ENCODE results near the gene ZNF562. TPM values are rescaled to one million over a fixed set of nuclear protein-coding genes. Genes with fewer than 3 reads are reported as not detected.
"Not testable (repeated sequence)": the region's sequence is repeated elsewhere in the genome, so short reads cannot be mapped to it uniquely, and the experiment has no call there.

ZNF562 gene
- total and polyA plus RNA-seq, 9 donors: 10.7 to 41.8 (median 15.8) TPM

DNA sequence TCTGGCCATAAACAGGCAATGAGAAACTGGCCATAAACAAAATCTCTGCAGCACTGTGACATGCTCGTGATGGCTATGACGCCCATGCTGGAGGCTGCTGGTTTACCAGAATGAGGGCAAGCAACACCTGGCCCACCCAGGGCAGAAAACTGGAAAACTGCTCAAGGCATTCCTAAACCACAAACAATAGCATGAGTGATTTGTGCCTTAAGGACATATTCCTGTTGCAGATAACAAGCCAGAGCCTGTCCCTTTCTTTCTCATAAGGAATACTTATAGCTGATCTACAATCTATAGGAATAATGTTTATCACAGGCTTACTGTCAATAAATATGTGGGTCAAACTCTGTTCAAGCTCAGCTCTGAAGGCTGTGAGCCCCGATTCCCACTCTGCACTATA is 23.4 kb downstream of the ZNF562 start:
- not testable (repeated sequence) for H3K4me1 ChIP-seq (ENCODE audit: control insufficient read depth, insufficient read depth, low read length); H3K27ac ChIP-seq (ENCODE audit: low read length); H3K27me3 ChIP-seq (ENCODE audit: control insufficient read depth, insufficient read depth, low read length); DNase-seq; H3K4me3 ChIP-seq (ENCODE audit: low read length)
- Histone ChIP-seq H3K36me3 (ENCODE audit: control insufficient read depth, insufficient read depth, low read length) (peaks cover 68% of the 10 kb centered on the region), H3K9me3 (replicated peaks; ENCODE audit: control insufficient read depth, low read depth, low read length) (peaks cover 46% of the 10 kb centered on the region)
- WGBS (ENCODE audit: insufficient coverage): no CpG with 5 or more reads among the region's 3 CpGs

DNA sequence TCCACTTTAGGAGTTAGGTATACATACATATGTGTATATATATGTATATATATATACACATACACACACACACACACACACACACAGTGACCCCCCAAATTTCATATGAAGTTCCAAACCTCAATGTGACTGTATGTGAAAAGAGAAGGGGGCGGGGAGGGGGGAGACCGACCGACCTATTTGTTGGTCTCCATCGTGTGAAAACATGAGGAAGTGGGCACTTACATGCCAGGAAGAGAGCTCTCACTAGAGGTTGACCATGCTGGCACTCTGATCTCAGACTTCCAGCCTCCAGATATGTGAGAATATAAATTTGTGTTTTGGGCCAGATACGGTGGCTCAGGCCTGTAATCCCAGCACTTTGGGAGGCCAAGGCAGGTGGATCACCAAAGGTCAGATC is 24.6 kb downstream of the ZNF562 start:
- peaks cover 44% of the 10 kb centered on the region for H3K9me3 ChIP-seq (replicated peaks; ENCODE audit: control insufficient read depth, low read depth, low read length)
- H3K36me3 ChIP-seq (ENCODE audit: control insufficient read depth, insufficient read depth, low read length): peaks cover 57% of the 10 kb centered on the region
- WGBS (ENCODE audit: insufficient coverage): 95% methylated on average over 4 of the region's 5 CpGs
- no peak for DNase-seq
- no peak overlapping the region for H3K27ac ChIP-seq (ENCODE audit: low read length)
- H3K4me1 ChIP-seq (ENCODE audit: control insufficient read depth, insufficient read depth, low read length): no peaks in the 10 kb centered on the region
- H3K4me3 ChIP-seq (ENCODE audit: low read length): no peak overlapping the region
- H3K27me3 ChIP-seq (ENCODE audit: control insufficient read depth, insufficient read depth, low read length): no peaks in the 10 kb centered on the region

- Histone ChIP-seq H3K27ac (ENCODE audit: low read length) (no peak overlapping the region), H3K4me1 (ENCODE audit: control insufficient read depth, insufficient read depth, low read length) (no peaks in the 10 kb centered on the region), H3K27me3 (ENCODE audit: control insufficient read depth, insufficient read depth, low read length) (no peaks in the 10 kb centered on the region), H3K36me3 (ENCODE audit: control insufficient read depth, insufficient read depth, low read length) (peaks cover 35% of the 10 kb centered on the region), H3K4me3 (ENCODE audit: low read length) (no peak overlapping the region), H3K9me3 (replicated peaks; ENCODE audit: control insufficient read depth, low read depth, low read length) (peaks cover 2% of the 10 kb centered on the region)
- no CpG with 5 or more reads among the region's 1 CpG for WGBS (ENCODE audit: insufficient coverage)
- no peak for DNase-seq
Observed at GRCh38 chr19:9645472-9645871, 29.4 kb downstream of the ZNF562 start.

- peaks cover 36% of the 10 kb centered on the region for H3K36me3 ChIP-seq (ENCODE audit: control insufficient read depth, insufficient read depth, low read length)
- no peak for DNase-seq
- WGBS (ENCODE audit: insufficient coverage): 65% methylated on average over 3 of the region's 4 CpGs
- no peak overlapping the region for H3K27ac ChIP-seq (ENCODE audit: low read length)
- H3K9me3 ChIP-seq (replicated peaks; ENCODE audit: control insufficient read depth, low read depth, low read length): no peaks in the 10 kb centered on the region
- no peaks in the 10 kb centered on the region for H3K4me1 ChIP-seq (ENCODE audit: control insufficient read depth, insufficient read depth, low read length)
- no peak overlapping the region for H3K4me3 ChIP-seq (ENCODE audit: low read length)
- H3K27me3 ChIP-seq (ENCODE audit: control insufficient read depth, insufficient read depth, low read length): no peaks in the 10 kb centered on the region
Observed at GRCh38 chr19:9644472-9644871, 30.4 kb downstream of the ZNF562 start.

DNA sequence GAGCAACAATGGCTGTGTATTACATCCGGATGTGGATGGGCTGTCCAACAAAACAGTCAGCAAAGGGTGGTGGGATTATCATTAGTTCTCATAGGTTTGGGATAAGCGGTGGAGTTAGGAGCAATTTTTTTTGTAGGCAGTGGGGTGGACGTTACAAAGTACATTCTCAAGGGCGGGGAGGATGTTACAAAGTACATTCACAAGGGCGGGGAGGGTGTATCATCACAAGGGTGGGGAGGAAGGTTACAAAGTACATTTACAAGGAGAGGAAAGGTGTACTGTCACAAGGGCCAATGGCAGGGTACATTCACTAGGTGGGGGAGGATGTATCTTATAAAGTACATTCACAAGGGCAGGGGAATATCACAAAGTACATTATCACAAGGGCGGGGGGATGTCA is 33.1 kb downstream of the ZNF562 start:
- Histone ChIP-seq H3K36me3 (ENCODE audit: control insufficient read depth, insufficient read depth, low read length) (peaks cover 31% of the 10 kb centered on the region), H3K4me3 (ENCODE audit: low read length) (no peak overlapping the region), H3K9me3 (replicated peaks; ENCODE audit: control insufficient read depth, low read depth, low read length) (no peaks in the 10 kb centered on the region), H3K4me1 (ENCODE audit: control insufficient read depth, insufficient read depth, low read length) (no peaks in the 10 kb centered on the region), H3K27ac (ENCODE audit: low read length) (no peak overlapping the region), H3K27me3 (ENCODE audit: control insufficient read depth, insufficient read depth, low read length) (no peaks in the 10 kb centered on the region)
- DNase-seq: no peak
- WGBS (ENCODE audit: insufficient coverage): 95% methylated on average over 5 of the region's 6 CpGs

GRCh38 chr19:9640956-9641355 is 33.9 kb downstream of the ZNF562 start:
- peaks cover 35% of the 10 kb centered on the region for H3K36me3 ChIP-seq (ENCODE audit: control insufficient read depth, insufficient read depth, low read length)
- 40% methylated on average over 1 of the region's 1 CpG for WGBS (ENCODE audit: insufficient coverage)

GRCh38 chr19:9636018-9636417 is 38.9 kb downstream of the ZNF562 start:
- Histone ChIP-seq H3K27me3 (ENCODE audit: control insufficient read depth, insufficient read depth, low read length) (no peaks in the 10 kb centered on the region), H3K27ac (ENCODE audit: low read length) (no peak overlapping the region), H3K4me3 (ENCODE audit: low read length) (no peak overlapping the region), H3K9me3 (replicated peaks; ENCODE audit: control insufficient read depth, low read depth, low read length) (no peaks in the 10 kb centered on the region), H3K36me3 (ENCODE audit: control insufficient read depth, insufficient read depth, low read length) (peaks cover 41% of the 10 kb centered on the region), H3K4me1 (ENCODE audit: control insufficient read depth, insufficient read depth, low read length) (no peaks in the 10 kb centered on the region)
- DNase-seq: no peak
- 94% methylated on average over 2 of the region's 5 CpGs for WGBS (ENCODE audit: insufficient coverage)

More at GRCh38 chr19:9640956-9641355, 33.9 kb downstream of the ZNF562 start:
- Histone ChIP-seq H3K4me1 (ENCODE audit: control insufficient read depth, insufficient read depth, low read length) (no peaks in the 10 kb centered on the region), H3K9me3 (replicated peaks; ENCODE audit: control insufficient read depth, low read depth, low read length) (no peaks in the 10 kb centered on the region), H3K27ac (ENCODE audit: low read length) (no peak overlapping the region), H3K27me3 (ENCODE audit: control insufficient read depth, insufficient read depth, low read length) (no peaks in the 10 kb centered on the region), H3K4me3 (ENCODE audit: low read length) (no peak overlapping the region)
- no peak for DNase-seq

DNA sequence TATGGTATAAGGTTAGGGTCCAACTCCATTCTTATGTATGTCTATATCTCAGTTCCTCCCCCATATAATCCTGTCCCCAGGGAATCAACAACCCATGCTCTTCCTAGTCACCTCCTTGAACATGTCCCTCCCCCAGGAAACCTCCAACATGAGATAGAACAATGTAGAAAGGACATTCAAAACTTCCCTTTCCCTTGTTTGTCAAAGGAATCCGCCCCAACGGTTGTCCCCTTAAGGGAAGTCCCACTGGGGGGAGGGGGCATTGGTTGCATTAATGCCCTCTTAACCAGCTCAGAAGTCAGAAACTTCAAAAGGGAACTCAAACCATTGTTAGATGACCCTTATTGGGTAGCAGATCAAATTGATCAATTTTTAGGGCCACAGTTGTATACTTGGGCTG is 47.0 kb downstream of the ZNF562 start:
- Histone ChIP-seq H3K36me3 (ENCODE audit: control insufficient read depth, insufficient read depth, low read length) (peaks cover 9% of the 10 kb centered on the region), H3K4me3 (ENCODE audit: low read length) (no peak overlapping the region), H3K4me1 (ENCODE audit: control insufficient read depth, insufficient read depth, low read length) (no peaks in the 10 kb centered on the region), H3K9me3 (replicated peaks; ENCODE audit: control insufficient read depth, low read depth, low read length) (no peaks in the 10 kb centered on the region), H3K27me3 (ENCODE audit: control insufficient read depth, insufficient read depth, low read length) (no peaks in the 10 kb centered on the region), H3K27ac (ENCODE audit: low read length) (no peak overlapping the region)
- no peak for DNase-seq
- whole genome bisulfite sequencing (ENCODE audit: insufficient coverage): no CpG with 5 or more reads among the region's 2 CpGs

- no peak for DNase-seq
Observed at GRCh38 chr19:9622531-9622930, 52.4 kb downstream of the ZNF562 start.

DNA sequence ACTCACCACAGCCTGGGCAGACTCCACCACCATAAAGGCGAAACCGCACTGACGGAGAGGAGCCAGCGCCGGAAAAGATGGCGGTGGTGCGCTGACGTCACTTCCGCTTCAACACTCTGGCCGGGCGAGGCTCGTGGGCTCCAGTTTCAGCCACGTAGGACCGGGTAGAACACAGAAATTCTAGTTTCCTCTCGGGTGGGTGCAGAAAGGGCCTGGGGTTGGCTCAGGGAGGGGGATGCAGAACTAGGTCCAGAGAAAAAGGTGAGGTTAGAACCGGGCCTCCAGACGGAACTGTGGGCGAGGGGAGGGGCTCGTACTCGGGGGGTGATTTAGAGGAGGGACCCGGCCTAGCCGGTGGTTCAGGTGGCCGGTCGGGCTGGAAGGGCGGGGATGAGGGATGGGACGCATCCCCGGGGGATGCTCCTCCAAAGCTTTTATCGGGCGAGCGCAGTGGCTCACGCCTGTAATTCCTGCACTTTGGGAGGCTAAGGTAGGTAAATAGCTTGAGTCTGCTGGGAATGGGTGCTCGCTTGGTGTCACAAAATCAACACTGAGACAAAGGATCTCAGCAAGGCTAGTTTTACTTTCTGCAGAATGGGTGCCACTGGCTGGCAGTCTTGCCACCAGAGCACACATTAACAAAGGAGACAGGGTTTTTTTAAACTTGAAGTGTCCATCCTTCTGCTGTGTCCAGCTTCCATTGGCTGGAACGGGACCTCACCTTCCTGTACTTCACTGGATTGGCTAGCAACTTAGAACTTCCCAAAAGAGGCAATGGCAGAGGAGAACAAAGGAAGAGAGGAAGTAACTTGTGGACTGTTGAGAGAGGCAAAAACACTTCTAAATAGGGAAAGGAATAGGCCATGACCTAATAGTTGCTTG is 53.5 kb downstream of the ZNF562 start, which contains the start of gene ZNF561:
TSS of gene ZNF561 (minus strand) at position 77 of the 882 bp plus-strand sequence. CDS start 1,776 bp downstream, outside the sequence.
- H3K9me3 ChIP-seq (replicated peaks; ENCODE audit: control insufficient read depth, low read depth, low read length): no peaks in the 10 kb centered on the region
- peak; percentile 95 for DNase-seq
- peaks cover 28% of the 10 kb centered on the region for H3K36me3 ChIP-seq (ENCODE audit: control insufficient read depth, insufficient read depth, low read length)
- WGBS (ENCODE audit: insufficient coverage): under 1% methylated on average over 32 of the region's 33 CpGs
- no peaks in the 10 kb centered on the region for H3K27me3 ChIP-seq (ENCODE audit: control insufficient read depth, insufficient read depth, low read length)
- H3K4me3 ChIP-seq (ENCODE audit: low read length): peak within 1 kb of the TSS; percentile 80
- H3K27ac ChIP-seq (ENCODE audit: low read length): peak within 1 kb of the TSS; percentile 93
- peaks cover 12% of the 10 kb centered on the region for H3K4me1 ChIP-seq (ENCODE audit: control insufficient read depth, insufficient read depth, low read length)

More at GRCh38 chr19:9622531-9622930, 52.4 kb downstream of the ZNF562 start:
- Histone ChIP-seq H3K4me1 (ENCODE audit: control insufficient read depth, insufficient read depth, low read length) (peaks cover 12% of the 10 kb centered on the region), H3K9me3 (replicated peaks; ENCODE audit: control insufficient read depth, low read depth, low read length) (no peaks in the 10 kb centered on the region), H3K4me3 (ENCODE audit: low read length) (no peak overlapping the region), H3K36me3 (ENCODE audit: control insufficient read depth, insufficient read depth, low read length) (peaks cover 18% of the 10 kb centered on the region), H3K27me3 (ENCODE audit: control insufficient read depth, insufficient read depth, low read length) (no peaks in the 10 kb centered on the region), H3K27ac (ENCODE audit: low read length) (no peak overlapping the region)
- no CpG with 5 or more reads among the region's 2 CpGs for WGBS (ENCODE audit: insufficient coverage)
